WTC11 (cell line): Measurements from ENCODE around the gene MAP4K3. TPM values are rescaled to one million over a fixed set of nuclear protein-coding genes. Genes with fewer than 3 reads are reported as not detected.

Experiments used
- ATAC-seq: fragments of 200-7000 bp; cut with Tn5 transposase; 2 replicates; pipeline ENCODE4 v1.10.0; 2021; ENCODE audit warnings: mild to moderate bottlenecking, moderate library complexity
- CTCF ChIA-PET: fragments of 300-600 bp; sonication (Branson Sonifier 250); formaldehyde crosslinking; loops from one replicate; lab custom pipeline; 2021; ENCODE audit warnings: antibody characterized with exemption; lab: Charles Lee
- POLR2A ChIA-PET: fragments of 350-600 bp; sonication (Branson Sonifier 250); formaldehyde crosslinking; loops from one replicate; lab custom pipeline; 2021; ENCODE audit warnings: antibody characterized with exemption; lab: Charles Lee
- DNase-seq: peaks from one replicate; pipeline ENCODE4 v3.0.0; 2021; ENCODE audit warnings: low spot score
- H3K27ac Mint-ChIP-seq: 2 replicates; pipeline ENCODE4 v1.8.0; 2021; ENCODE audit warnings: mixed read lengths
- H3K27me3 Mint-ChIP-seq: 2 replicates; pipeline ENCODE4 v1.8.0; 2021; ENCODE audit warnings: low read depth, mild to moderate bottlenecking, moderate library complexity, mixed read lengths
- H3K36me3 Mint-ChIP-seq: 2 replicates; pipeline ENCODE4 v1.8.0; 2021; ENCODE audit warnings: mixed read lengths
- H3K4me1 Mint-ChIP-seq: 2 replicates; pipeline ENCODE4 v1.8.0; 2022; ENCODE audit warnings: mixed read lengths
- H3K4me3 Mint-ChIP-seq: 2 replicates; pipeline ENCODE4 v1.8.0; 2021; ENCODE audit warnings: mild to moderate bottlenecking, moderate library complexity, mixed read lengths
- H3K9me3 Mint-ChIP-seq: 2 replicates; pipeline ENCODE4 v1.8.0; 2021; ENCODE audit warnings: mixed read lengths
- EMX1 ChIP-seq: fragments of 250-450 bp; sonication (Bioruptor Pico); IDR thresholded peaks from 2 replicates; pipeline ENCODE4 v1.8.0; 2021; ENCODE audit warnings: mild to moderate bottlenecking
- GABPB1 ChIP-seq: sonication (generic); formaldehyde crosslinking; IDR thresholded peaks from 2 replicates; pipeline ENCODE4 v1.8.1; 2023; ENCODE audit warnings: mild to moderate bottlenecking, missing genetic modification reagents
- GTF2I ChIP-seq: fragments of 250-450 bp; sonication (Bioruptor Pico); conservative IDR thresholded peaks from 2 replicates; pipeline ENCODE4 v1.4.0; 2021; ENCODE audit warnings: mild to moderate bottlenecking
- NR1H2 ChIP-seq: sonication (generic); formaldehyde crosslinking; IDR thresholded peaks from 2 replicates; pipeline ENCODE4 v1.9.0; 2021; ENCODE audit warnings: mild to moderate bottlenecking, moderate library complexity, missing genetic modification reagents
- OVOL2 ChIP-seq: fragments of 250-450 bp; sonication (Bioruptor Pico); IDR thresholded peaks from 2 replicates; pipeline ENCODE4 v1.9.0; 2021; ENCODE audit warnings: mild to moderate bottlenecking, borderline replicate concordance
- PRDM15 ChIP-seq: sonication (generic); formaldehyde crosslinking; IDR thresholded peaks from 2 replicates; pipeline ENCODE4 v1.8.0; 2022; ENCODE audit warnings: missing genetic modification reagents
- TEAD1 ChIP-seq: sonication (generic); formaldehyde crosslinking; IDR thresholded peaks from 2 replicates; pipeline ENCODE4 v1.8.0; 2022; ENCODE audit warnings: mild to moderate bottlenecking, missing genetic modification reagents
- total RNA-seq: library from RNA; stranded (reverse); gene quantifications from 3 replicates; pipeline ENCODE4 v1.2.3, GENCODE V29; 2021
- TF ChIP-seq, protein P1 (sequence below): sonication (generic); formaldehyde crosslinking; IDR thresholded peaks from 2 replicates; pipeline ENCODE4 v1.8.0; 2022; ENCODE audit warnings: mild to moderate bottlenecking, missing genetic modification reagents
- TF ChIP-seq, protein P2 (sequence below): fragments of 200-600 bp; IDR thresholded peaks from 2 replicates; pipeline ENCODE4 v1.8.0; 2022; ENCODE audit warnings: antibody characterized with exemption

Gene MAP4K3
- total RNA-seq, 1 experiment from 2014 or later = 73.2 TPM

DNA sequence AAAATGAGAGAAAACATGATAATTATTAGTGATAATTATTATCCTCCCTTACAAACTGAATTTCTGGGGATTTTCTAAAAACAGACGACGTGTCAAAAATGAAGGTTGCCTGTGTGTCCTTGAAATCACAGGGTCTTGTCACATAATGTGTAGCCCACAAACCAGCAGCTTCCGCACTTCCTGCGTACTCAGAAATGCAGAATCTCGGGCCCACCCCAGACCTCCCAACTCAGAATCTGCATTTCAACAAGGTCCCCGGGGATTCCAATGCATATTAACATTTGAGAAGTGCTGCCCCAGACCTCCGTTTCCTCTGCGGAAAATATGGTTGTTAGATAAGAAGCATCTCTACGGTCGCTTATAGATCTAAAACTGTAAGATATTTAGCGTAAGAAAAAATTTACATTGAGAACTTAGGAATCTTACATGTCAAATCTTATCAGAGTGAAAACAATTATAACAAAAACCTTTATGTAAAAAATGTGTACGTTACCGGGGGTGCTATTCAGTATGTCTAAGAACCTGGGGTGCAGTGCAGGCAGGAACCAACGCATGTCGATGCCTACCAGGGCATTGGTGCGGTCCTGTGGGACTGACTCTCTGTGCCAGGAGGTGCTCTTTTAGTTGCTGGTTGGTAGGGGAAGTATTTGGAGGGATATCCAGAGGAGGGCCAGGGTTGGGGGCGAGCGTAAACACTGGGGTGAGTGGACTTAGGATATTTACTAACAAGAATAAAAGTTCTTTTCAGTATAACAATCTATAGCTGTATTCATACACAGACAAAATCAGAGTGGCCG, 208.5 kb downstream of the MAP4K3 start:
- H3K4me3 Mint-ChIP-seq = peak overlapping the region; percentile 67
- ChIA-PET POLR2A (interaction anchor here (0.6 to 1.4 kb wide), 4 partner anchors 24 to 493 kb away, joined by 3 to 10 read pairs (median 6); partner anchors contain the start of gene SOS1), CTCF (interaction anchor here (0.7 to 4.0 kb wide), 44 partner anchors 9 to 647 kb away, joined by 3 to 121 read pairs (median 4); partner anchors contain the start of genes DHX57, MORN2 and SOS1)
- no peaks in the 10 kb centered on the region for H3K27me3 Mint-ChIP-seq
- H3K4me1 Mint-ChIP-seq = peaks cover 50% of the 10 kb centered on the region
- no peaks in the 10 kb centered on the region for H3K36me3 Mint-ChIP-seq
- 0 out of 2 replicates have a peak, but pooled peaks have one; percentile 55 for TF ChIP-seq TEAD1 (CRISPR knock-in tag)
- TF ChIP-seq GABPB1 (CRISPR knock-in tag) = no peak
- no peak for TF ChIP-seq GTF2I (CRISPR knock-in tag)
- TF ChIP-seq EMX1 (CRISPR knock-in tag) = no peak
- TF ChIP-seq NR1H2 = no peak
- TF ChIP-seq, protein P1, sequence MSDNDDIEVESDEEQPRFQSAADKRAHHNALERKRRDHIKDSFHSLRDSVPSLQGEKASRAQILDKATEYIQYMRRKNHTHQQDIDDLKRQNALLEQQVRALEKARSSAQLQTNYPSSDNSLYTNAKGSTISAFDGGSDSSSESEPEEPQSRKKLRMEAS (CRISPR knock-in tag) = 0 out of 2 replicates have a peak, but pooled peaks have one; percentile 13
- DNase-seq (peak; percentile 36), ATAC-seq (peak; percentile 57)
- H3K9me3 Mint-ChIP-seq = no peaks in the 10 kb centered on the region
- H3K27ac Mint-ChIP-seq = peak overlapping the region; percentile 87

- CTCF ChIA-PET = interaction anchor here (0.6 to 4.0 kb wide), 35 partner anchors 9 to 376 kb away, joined by 3 to 121 read pairs (median 4); partner anchors contain the start of genes DHX57, MORN2 and SOS1
These were observed 209.3 kb downstream of the MAP4K3 start for GRCh38 chr2:39227628-39228412.

More at GRCh38 chr2:39227628-39228412, 209.3 kb downstream of the MAP4K3 start:
- H3K4me3 Mint-ChIP-seq = peak overlapping the region; percentile 67
- no peaks in the 10 kb centered on the region for H3K36me3 Mint-ChIP-seq
- H3K27me3 Mint-ChIP-seq = no peaks in the 10 kb centered on the region
- DNase-seq = peak; percentile 80
- no peak for TF ChIP-seq OVOL2 (CRISPR knock-in tag)
- no peak for TF ChIP-seq PRDM15
- TF ChIP-seq, protein P2, sequence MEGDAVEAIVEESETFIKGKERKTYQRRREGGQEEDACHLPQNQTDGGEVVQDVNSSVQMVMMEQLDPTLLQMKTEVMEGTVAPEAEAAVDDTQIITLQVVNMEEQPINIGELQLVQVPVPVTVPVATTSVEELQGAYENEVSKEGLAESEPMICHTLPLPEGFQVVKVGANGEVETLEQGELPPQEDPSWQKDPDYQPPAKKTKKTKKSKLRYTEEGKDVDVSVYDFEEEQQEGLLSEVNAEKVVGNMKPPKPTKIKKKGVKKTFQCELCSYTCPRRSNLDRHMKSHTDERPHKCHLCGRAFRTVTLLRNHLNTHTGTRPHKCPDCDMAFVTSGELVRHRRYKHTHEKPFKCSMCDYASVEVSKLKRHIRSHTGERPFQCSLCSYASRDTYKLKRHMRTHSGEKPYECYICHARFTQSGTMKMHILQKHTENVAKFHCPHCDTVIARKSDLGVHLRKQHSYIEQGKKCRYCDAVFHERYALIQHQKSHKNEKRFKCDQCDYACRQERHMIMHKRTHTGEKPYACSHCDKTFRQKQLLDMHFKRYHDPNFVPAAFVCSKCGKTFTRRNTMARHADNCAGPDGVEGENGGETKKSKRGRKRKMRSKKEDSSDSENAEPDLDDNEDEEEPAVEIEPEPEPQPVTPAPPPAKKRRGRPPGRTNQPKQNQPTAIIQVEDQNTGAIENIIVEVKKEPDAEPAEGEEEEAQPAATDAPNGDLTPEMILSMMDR = peak; percentile 86
- no peak for TF ChIP-seq GTF2I (CRISPR knock-in tag)
- TF ChIP-seq, protein P1 (CRISPR knock-in tag) = 0 out of 2 replicates have a peak, but pooled peaks have one; percentile 31
- peaks cover 44% of the 10 kb centered on the region for H3K4me1 Mint-ChIP-seq
- H3K9me3 Mint-ChIP-seq = no peaks in the 10 kb centered on the region
- H3K27ac Mint-ChIP-seq = peak overlapping the region; percentile 97
- ATAC-seq = peak; percentile 74
- POLR2A ChIA-PET = interaction anchor here (0.6 to 1.4 kb wide), 4 partner anchors 23 to 492 kb away, joined by 3 to 10 read pairs (median 6); partner anchors contain the start of gene SOS1
